Astrocyte (in vitro differentiated cells and primary cell): ENCODE results near the gene SDHAF1. TPM values are rescaled to one million over a fixed set of nuclear protein-coding genes. Genes with fewer than 3 reads are reported as not detected.
A peak's percentile ranks its signal among the peaks of the same experiment; 100 is the strongest.
"Not testable (repeated sequence)": the region's sequence is repeated elsewhere in the genome, so short reads cannot be mapped to it uniquely, and the experiment has no call there.

ENCODE experiments used
- DNase-seq: peaks from one replicate; pipeline ENCODE4 v3.0.0-alpha.2; 2010; ENCODE audit warnings: low read depth
- FAIRE-seq: peaks from 2 replicates; lab custom pipeline; 2011; peaks lifted over from hg19 to GRCh38; lab: Jason Lieb, UNC
- H2AFZ ChIP-seq: 2 replicates; pipeline ENCODE4 v1.6.0; 2012; ENCODE audit warnings: low read depth, low read length, inconsistent platforms
- H3K27ac ChIP-seq: 2 replicates; pipeline ENCODE4 v1.5.1; 2011; ENCODE audit warnings: low read depth, low read length, inconsistent platforms
- H3K27me3 ChIP-seq: 2 replicates; pipeline ENCODE4 v1.6.0; 2011; ENCODE audit warnings: low read length, inconsistent platforms; ENCODE audit not compliant: insufficient read depth
- H3K36me3 ChIP-seq: 2 replicates; pipeline ENCODE4 v1.5.1; 2011; ENCODE audit warnings: low read length, inconsistent platforms; ENCODE audit not compliant: insufficient read depth
- H3K4me1 ChIP-seq: 2 replicates; pipeline ENCODE4 v1.5.1; 2011; ENCODE audit warnings: low read length, inconsistent platforms; ENCODE audit not compliant: insufficient read depth
- H3K4me2 ChIP-seq: 2 replicates; pipeline ENCODE4 v1.6.0; 2012; ENCODE audit warnings: low read length, inconsistent platforms
- H3K4me3 ChIP-seq: 2 replicates; pipeline ENCODE4 v1.5.1; 2011; ENCODE audit warnings: low read depth, mild to moderate bottlenecking, low read length, inconsistent platforms; ENCODE audit not compliant: insufficient read depth
- H3K79me2 ChIP-seq: 2 replicates; pipeline ENCODE4 v1.6.0; 2012; ENCODE audit warnings: mild to moderate bottlenecking, low read length, inconsistent platforms; ENCODE audit not compliant: insufficient read depth
- H3K9ac ChIP-seq: 2 replicates; pipeline ENCODE4 v1.6.0; 2012; ENCODE audit warnings: mild to moderate bottlenecking, low read length, inconsistent platforms
- H3K9me3 ChIP-seq: 2 replicates; pipeline ENCODE4 v1.5.1; 2012; ENCODE audit warnings: low read depth, mild to moderate bottlenecking, low read length, inconsistent platforms; ENCODE audit not compliant: insufficient read depth
- H4K20me1 ChIP-seq: 2 replicates; pipeline ENCODE4 v1.6.0; 2012; ENCODE audit warnings: low read length, inconsistent platforms; ENCODE audit not compliant: insufficient read depth
- H3K27ac Mint-ChIP-seq: one replicate; pipeline ENCODE4 v1.8.0; 2021; ENCODE audit warnings: mild to moderate bottlenecking, mixed read lengths; ENCODE audit not compliant: unreplicated experiment
- H3K27me3 Mint-ChIP-seq: one replicate; pipeline ENCODE4 v1.8.0; 2021; ENCODE audit warnings: low read depth, mixed read lengths; ENCODE audit not compliant: unreplicated experiment
- H3K36me3 Mint-ChIP-seq: one replicate; pipeline ENCODE4 v1.8.0; 2021; ENCODE audit warnings: low read depth, mixed read lengths; ENCODE audit not compliant: unreplicated experiment
- H3K4me1 Mint-ChIP-seq: one replicate; pipeline ENCODE4 v1.8.0; 2021; ENCODE audit warnings: low read depth, mixed read lengths; ENCODE audit not compliant: unreplicated experiment
- H3K4me3 Mint-ChIP-seq: one replicate; pipeline ENCODE4 v1.8.0; 2021; ENCODE audit warnings: mild to moderate bottlenecking, moderate library complexity, mixed read lengths; ENCODE audit not compliant: unreplicated experiment
- H3K9me3 Mint-ChIP-seq: one replicate; pipeline ENCODE4 v1.8.0; 2021; ENCODE audit warnings: mild to moderate bottlenecking, mixed read lengths; ENCODE audit not compliant: unreplicated experiment
- EZH2 ChIP-seq: IDR thresholded peaks from 2 replicates; pipeline ENCODE4 v1.6.1; 2012; ENCODE audit warnings: mild to moderate bottlenecking, low read length, inconsistent platforms; ENCODE audit not compliant: insufficient read depth
- total RNA-seq: library from RNA; stranded (reverse); gene quantifications from 2 replicates; pipeline ENCODE4 v1.2.1, GENCODE V29; 2021
- TF ChIP-seq, protein P1 (sequence below): IDR thresholded peaks from 2 replicates; pipeline ENCODE4 v1.5.1; 2011; ENCODE audit warnings: low read depth, mild to moderate bottlenecking, inconsistent platforms, low read length, moderate library complexity; ENCODE audit not compliant: insufficient read depth

The SDHAF1 gene
- total RNA-seq, 1 donor from 2014 or later = 8.8 TPM

DNA sequence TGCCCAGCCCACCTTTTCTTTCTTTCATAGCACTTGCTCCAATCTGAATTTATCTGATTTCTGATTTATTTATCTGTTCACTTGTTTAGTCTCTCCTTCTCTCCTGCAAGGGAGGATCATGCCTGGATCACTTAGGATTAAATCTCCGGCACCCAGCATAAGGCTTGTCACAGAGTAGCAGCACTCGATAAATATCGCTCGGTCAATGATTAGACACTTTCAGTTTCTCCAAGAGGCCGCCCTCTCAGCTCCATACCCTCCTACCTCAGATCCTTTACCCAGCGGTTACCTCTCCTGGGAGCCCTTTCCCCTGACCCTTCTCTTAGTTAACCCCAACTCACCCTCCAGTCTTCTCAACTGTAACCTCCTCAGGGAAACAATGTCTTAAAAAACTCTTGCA lies 36.3 kb downstream of the SDHAF1 start:
- no peaks in the 10 kb centered on the region for H3K9me3 ChIP-seq
- H3K36me3 Mint-ChIP-seq = peaks cover 18% of the 10 kb centered on the region
- no peaks in the 10 kb centered on the region for H3K79me2 ChIP-seq
- no peak for TF ChIP-seq EZH2
- TF ChIP-seq, protein P1, sequence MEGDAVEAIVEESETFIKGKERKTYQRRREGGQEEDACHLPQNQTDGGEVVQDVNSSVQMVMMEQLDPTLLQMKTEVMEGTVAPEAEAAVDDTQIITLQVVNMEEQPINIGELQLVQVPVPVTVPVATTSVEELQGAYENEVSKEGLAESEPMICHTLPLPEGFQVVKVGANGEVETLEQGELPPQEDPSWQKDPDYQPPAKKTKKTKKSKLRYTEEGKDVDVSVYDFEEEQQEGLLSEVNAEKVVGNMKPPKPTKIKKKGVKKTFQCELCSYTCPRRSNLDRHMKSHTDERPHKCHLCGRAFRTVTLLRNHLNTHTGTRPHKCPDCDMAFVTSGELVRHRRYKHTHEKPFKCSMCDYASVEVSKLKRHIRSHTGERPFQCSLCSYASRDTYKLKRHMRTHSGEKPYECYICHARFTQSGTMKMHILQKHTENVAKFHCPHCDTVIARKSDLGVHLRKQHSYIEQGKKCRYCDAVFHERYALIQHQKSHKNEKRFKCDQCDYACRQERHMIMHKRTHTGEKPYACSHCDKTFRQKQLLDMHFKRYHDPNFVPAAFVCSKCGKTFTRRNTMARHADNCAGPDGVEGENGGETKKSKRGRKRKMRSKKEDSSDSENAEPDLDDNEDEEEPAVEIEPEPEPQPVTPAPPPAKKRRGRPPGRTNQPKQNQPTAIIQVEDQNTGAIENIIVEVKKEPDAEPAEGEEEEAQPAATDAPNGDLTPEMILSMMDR = no peak
- peak overlapping the region; percentile 76 for H3K4me3 Mint-ChIP-seq
- no peak overlapping the region for H3K4me3 ChIP-seq
- H2AFZ ChIP-seq = no peak overlapping the region
- H4K20me1 ChIP-seq = peaks cover 12% of the 10 kb centered on the region
- no peak overlapping the region for H3K9ac ChIP-seq
- no peaks in the 10 kb centered on the region for H3K27me3 ChIP-seq
- H3K27ac ChIP-seq = no peak overlapping the region
- DNase-seq (no peak), FAIRE-seq (no peak)
- peaks cover 7% of the 10 kb centered on the region for H3K4me1 Mint-ChIP-seq
- H3K9me3 Mint-ChIP-seq = peaks cover 5% of the 10 kb centered on the region
- no peak overlapping the region for H3K27ac Mint-ChIP-seq
- H3K4me1 ChIP-seq = no peaks in the 10 kb centered on the region
- H3K36me3 ChIP-seq = no peaks in the 10 kb centered on the region
- H3K4me2 ChIP-seq = no peak overlapping the region
- peaks cover 2% of the 10 kb centered on the region for H3K27me3 Mint-ChIP-seq

DNA sequence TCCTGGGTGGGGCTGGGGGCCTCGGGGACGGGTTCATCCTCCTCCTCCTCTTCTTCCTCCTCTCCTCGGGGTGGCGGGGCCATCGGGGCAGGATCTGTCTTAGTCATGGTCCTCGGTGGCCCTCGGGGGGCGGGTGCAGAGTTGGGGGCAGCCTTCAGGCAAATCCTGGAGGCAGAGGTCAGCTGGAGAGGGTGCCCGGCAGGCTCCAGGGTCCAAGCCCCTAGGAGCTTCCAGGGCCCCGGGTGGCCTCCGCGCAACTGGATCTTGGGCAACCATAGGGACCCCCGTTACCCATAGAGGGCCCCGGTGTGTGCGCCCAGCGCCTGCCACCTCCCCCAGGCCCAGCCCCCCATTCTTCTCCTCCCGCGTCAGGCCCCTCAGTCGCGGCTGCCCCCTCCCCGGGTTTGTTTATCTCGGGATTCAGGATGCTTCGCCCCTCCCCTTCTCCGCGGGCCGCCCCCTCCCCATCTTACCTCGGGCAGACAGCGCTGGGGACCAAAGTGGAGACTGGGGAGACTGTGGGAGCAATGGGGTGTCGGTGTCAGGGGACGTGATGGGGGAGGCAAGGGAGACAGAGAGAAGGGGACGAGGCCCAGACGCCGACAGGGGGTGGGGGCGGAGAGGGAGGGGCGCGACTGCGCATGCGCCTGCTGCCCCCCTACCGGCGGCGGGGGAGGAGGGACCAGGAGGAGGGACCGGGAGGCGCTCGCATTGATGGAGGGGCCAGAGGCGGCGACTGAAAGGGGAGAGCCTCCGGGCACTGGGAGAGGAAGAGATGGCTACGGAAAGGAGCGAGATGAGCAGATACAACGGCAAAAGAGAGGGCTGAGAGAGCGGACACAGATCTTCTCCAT lies 37.5 kb downstream of the SDHAF1 start, which contains the start of gene CLIP3:
TSS of gene CLIP3 (minus strand) at position 623 of the 854 bp plus-strand sequence. CDS start at position 107, 516 bp downstream.
- Histone ChIP-seq H3K9me3 (no peaks in the 10 kb centered on the region), H2AFZ (peak within 1 kb of the TSS; percentile 85), H3K36me3 (no peaks in the 10 kb centered on the region), H3K27ac (no peak within 1 kb of the TSS), H3K4me3 (peak within 1 kb of the TSS; percentile 71), H3K4me2 (peak within 1 kb of the TSS; percentile 91), H3K4me1 (no peaks in the 10 kb centered on the region), H3K9ac (peak within 1 kb of the TSS; percentile 86), H3K27me3 (no peaks in the 10 kb centered on the region), H4K20me1 (peaks cover 12% of the 10 kb centered on the region), H3K79me2 (no peaks in the 10 kb centered on the region)
- Mint-ChIP-seq H3K9me3 (peaks cover 5% of the 10 kb centered on the region), H3K4me1 (peaks cover 7% of the 10 kb centered on the region), H3K27me3 (peaks cover 2% of the 10 kb centered on the region), H3K4me3 (peak within 1 kb of the TSS; percentile 90), H3K27ac (peak within 1 kb of the TSS; percentile 34), H3K36me3 (peaks cover 12% of the 10 kb centered on the region)
- FAIRE-seq (no peak), DNase-seq (peak; percentile 42)
- TF ChIP-seq EZH2 = no peak
- TF ChIP-seq, protein P1 = no peak

DNA sequence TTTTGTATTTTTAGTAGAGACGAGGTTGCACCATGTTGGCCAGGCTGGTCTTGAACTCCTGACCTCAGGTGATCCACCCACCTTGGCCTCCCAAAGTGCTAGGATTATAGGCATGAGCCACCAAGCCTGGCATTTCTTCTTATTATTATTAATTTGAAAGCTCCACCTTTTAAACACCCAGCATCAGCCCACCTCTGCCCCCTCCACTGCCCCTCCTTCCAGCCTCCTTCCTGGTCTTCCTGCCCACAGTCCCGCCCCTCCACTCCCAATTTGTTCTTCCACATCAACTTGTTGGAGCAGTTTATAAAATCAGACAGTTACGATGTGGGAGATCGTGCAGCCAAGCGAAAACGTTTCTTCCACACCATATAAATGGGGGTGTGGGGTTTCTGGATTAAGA lies 45.5 kb downstream of the SDHAF1 start:
- Mint-ChIP-seq H3K36me3 (peaks cover 4% of the 10 kb centered on the region), H3K27ac (no peak overlapping the region), H3K4me3 (no peak overlapping the region), H3K9me3 (no peaks in the 10 kb centered on the region), H3K27me3 (no peaks in the 10 kb centered on the region), H3K4me1 (peaks cover 14% of the 10 kb centered on the region)
- H3K79me2 ChIP-seq = no peaks in the 10 kb centered on the region
- no peak for DNase-seq
- H3K27me3 ChIP-seq = no peaks in the 10 kb centered on the region
- no peaks in the 10 kb centered on the region for H3K9me3 ChIP-seq
- no peaks in the 10 kb centered on the region for H3K36me3 ChIP-seq
- no peaks in the 10 kb centered on the region for H4K20me1 ChIP-seq
- FAIRE-seq = no peak
- H3K27ac ChIP-seq = no peak overlapping the region
- H3K9ac ChIP-seq = no peak overlapping the region
- no peak overlapping the region for H3K4me2 ChIP-seq
- H3K4me3 ChIP-seq = no peak overlapping the region
- H3K4me1 ChIP-seq = peaks cover 6% of the 10 kb centered on the region
- TF ChIP-seq, protein P1 = no peak
- no peak for TF ChIP-seq EZH2
- no peak overlapping the region for H2AFZ ChIP-seq

DNA sequence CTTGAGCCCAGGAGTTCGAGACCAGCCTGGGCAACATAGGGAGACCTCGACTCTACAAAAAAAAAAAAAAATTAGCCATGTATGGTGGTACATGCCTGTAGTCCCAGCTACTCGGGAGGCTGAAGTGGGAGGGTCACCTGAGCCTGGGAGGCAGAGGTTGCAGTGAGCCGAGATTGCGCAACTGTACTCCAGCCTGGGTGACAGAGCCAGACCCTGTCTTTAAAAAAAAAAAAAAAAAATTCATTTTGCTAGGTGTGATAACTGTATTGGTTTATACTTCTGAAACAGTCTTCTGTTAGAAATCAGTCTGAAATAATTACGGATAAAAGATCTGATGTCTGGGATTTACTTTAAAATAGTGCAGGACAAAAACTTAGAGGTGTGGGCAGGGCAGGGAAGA lies 46.1 kb downstream of the SDHAF1 start:
- not testable (repeated sequence) for H3K27ac ChIP-seq, H3K4me2 ChIP-seq, H3K9me3 Mint-ChIP-seq, H3K27me3 ChIP-seq, H2AFZ ChIP-seq, H3K9ac ChIP-seq, H3K27me3 Mint-ChIP-seq, H4K20me1 ChIP-seq, H3K4me3 Mint-ChIP-seq, H3K4me3 ChIP-seq, H3K36me3 ChIP-seq, H3K9me3 ChIP-seq, H3K79me2 ChIP-seq, H3K36me3 Mint-ChIP-seq, H3K4me1 ChIP-seq, FAIRE-seq, DNase-seq
- Mint-ChIP-seq H3K27ac (peak overlapping the region; percentile 91), H3K4me1 (peaks cover 12% of the 10 kb centered on the region)
